ENCODE results near the gene C2CD2L.
A peak's percentile ranks its signal among the peaks of the same experiment; 100 is the strongest.

C2CD2L gene

GRCh38 chr11:119107538-119108145 lies 498 bp downstream of the C2CD2L start:
- Histone ChIP-seq H3K27me3 (ENCODE audit: insufficient read depth, poor library complexity, severe bottlenecking) (no peaks in the 10 kb centered on the region), H3K4me3 (replicated peaks; ENCODE audit: insufficient read depth, low read length) (peak overlapping the region; percentile 88), H3K27ac (replicated peaks) (peak overlapping the region; percentile 86)
- no peak for TF ChIP-seq GABPA (IDR thresholded peaks at IDR 0.05; ENCODE audit: low read depth)
- TF ChIP-seq POLR2AphosphoS5 (IDR thresholded peaks at IDR 0.05; ENCODE audit: low read depth), result no peak
- TF ChIP-seq SPI1 (IDR thresholded peaks at IDR 0.05; ENCODE audit: borderline replicate concordance, low read depth), result no peak
- TF ChIP-seq CTCF (IDR thresholded peaks at IDR 0.05; ENCODE audit: insufficient read depth, low read length), result no peak
- TF ChIP-seq REST (IDR thresholded peaks at IDR 0.05; ENCODE audit: insufficient replicate concordance, low read depth), result no peak
- no peak for DNase-seq (ENCODE audit: low read depth in 1 of 2, low spot score in 1 of 2)

GRCh38 chr11:119108146-119108856 lies 1.2 kb downstream of the C2CD2L start:
- no peaks in the 10 kb centered on the region for H3K27me3 ChIP-seq (ENCODE audit: insufficient read depth, poor library complexity, severe bottlenecking)
- peak overlapping the region; percentile 86 for H3K27ac ChIP-seq (replicated peaks)
- TF ChIP-seq POLR2AphosphoS5 (IDR thresholded peaks at IDR 0.05; ENCODE audit: low read depth) (no peak), GABPA (IDR thresholded peaks at IDR 0.05; ENCODE audit: low read depth) (no peak), SPI1 (IDR thresholded peaks at IDR 0.05; ENCODE audit: borderline replicate concordance, low read depth) (peak; percentile 73), CTCF (IDR thresholded peaks at IDR 0.05; ENCODE audit: insufficient read depth, low read length) (no peak), REST (IDR thresholded peaks at IDR 0.05; ENCODE audit: insufficient replicate concordance, low read depth) (no peak)
- peak in 1 of 2 experiments; percentile 73 for DNase-seq (ENCODE audit: low read depth in 1 of 2, low spot score in 1 of 2)
- peak overlapping the region; percentile 88 for H3K4me3 ChIP-seq (replicated peaks; ENCODE audit: insufficient read depth, low read length)

GRCh38 chr11:119108857-119109221 lies 1.7 kb downstream of the C2CD2L start:
- H3K27ac ChIP-seq (replicated peaks), result peak overlapping the region; percentile 86
- TF ChIP-seq CTCF (IDR thresholded peaks at IDR 0.05; ENCODE audit: insufficient read depth, low read length), result no peak
- TF ChIP-seq SPI1 (IDR thresholded peaks at IDR 0.05; ENCODE audit: borderline replicate concordance, low read depth), result no peak
- TF ChIP-seq GABPA (IDR thresholded peaks at IDR 0.05; ENCODE audit: low read depth), result no peak
- no peak for DNase-seq (ENCODE audit: low read depth in 1 of 2, low spot score in 1 of 2)
- peak overlapping the region; percentile 88 for H3K4me3 ChIP-seq (replicated peaks; ENCODE audit: insufficient read depth, low read length)
- no peaks in the 10 kb centered on the region for H3K27me3 ChIP-seq (ENCODE audit: insufficient read depth, poor library complexity, severe bottlenecking)

Data from HL-60 (cell line).